NCI-H345 treated with DMSO at 0.1 percent for 48 hours (cell line): ENCODE data around the gene PPM1B.
"Not testable (repeated sequence)": the region's sequence is repeated elsewhere in the genome, so short reads cannot be mapped to it uniquely, and the experiment has no call there.

Source experiments
- DNase-seq: peaks from one replicate; lab custom pipeline; 2025; ENCODE audit not compliant: unreplicated experiment; lab: John Stamatoyannopoulos, UW

The PPM1B gene

DNA sequence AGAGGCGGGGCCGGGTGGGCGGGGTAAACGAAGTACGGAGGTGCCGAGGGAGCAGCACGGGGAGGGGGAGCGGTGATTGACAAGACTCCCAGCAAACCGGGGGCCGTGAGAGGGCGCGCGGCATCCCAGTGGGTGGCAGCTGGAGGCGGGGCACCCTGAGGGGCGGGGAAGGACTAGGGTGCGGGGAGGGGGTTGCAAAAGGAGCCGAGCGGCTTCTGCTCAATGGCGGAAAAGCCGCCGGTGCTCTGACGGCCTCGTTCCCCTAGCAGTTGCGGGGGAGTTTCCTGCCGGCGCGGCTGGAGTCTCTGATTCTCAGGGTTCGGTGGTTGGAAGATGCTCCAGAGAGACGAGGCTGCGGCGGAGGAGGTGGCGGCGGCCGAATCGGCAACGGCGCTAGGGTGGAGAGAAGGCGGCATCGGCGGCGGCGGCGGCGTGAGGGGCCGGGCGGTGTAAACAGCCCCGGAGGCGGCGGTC lies at the start of gene PPM1B:
PPM1B (plus strand) TSS at position 195 of the 474 bp plus-strand sequence. CDS start 32,325 bp downstream, outside the sequence.
- DNase-seq, result no peak

DNA sequence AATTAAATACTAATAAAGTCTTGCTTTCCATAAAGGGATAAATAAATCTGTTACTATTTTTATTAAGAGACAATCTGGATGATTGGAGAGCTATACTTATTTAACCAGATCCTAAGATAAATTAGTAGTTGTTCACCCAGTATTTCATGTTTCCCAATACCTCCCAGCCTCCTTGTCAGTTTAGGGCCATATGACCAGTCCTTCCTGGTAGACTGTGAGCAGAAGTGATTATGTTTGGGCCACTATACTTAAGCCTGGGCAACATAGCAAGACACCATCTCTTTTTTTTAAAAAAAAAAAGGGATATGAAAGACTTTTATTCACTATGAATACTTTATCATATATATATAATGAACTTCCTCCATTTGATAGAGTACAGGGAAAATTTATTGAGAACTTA lies 48.8 kb upstream of the PPM1B start:
- DNase-seq, result no peak

DNA sequence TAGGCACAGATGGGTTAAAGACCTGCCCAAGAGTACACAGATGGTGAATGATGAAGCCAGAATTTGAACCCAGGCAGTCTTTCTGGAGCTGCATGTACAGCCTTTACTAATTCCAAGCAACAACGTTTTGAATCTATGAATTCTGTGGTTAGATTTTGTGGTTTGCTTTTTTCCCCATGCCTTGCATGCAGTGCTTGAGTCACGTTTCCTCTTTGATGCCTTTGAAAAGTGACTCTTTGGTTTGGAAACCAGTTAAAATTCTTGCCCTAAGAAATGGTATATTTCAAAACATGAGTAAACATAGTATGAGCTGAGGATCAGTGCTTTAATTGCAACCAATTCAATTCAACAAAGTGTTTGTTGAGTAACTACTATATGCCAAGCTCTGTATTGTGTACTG lies 48.2 kb upstream of the PPM1B start:
- no peak for DNase-seq

DNA sequence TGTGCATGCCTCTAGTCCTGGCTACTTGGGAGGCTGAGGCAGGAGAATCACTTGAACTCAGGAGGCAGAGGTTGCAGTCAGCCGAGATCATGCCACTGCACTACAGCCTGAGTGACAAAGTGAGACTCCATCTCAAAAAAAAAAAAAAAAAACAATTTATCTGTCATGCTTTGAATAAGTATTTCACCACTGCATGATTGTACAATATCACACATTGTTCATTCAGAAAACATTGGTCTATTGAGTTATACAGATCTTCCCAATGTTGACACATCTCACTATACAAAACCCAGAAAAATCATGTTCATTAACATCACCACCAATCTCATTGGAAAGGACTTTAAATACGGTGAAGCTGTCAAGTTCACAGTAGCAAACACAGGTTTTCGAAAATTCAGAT lies 46.8 kb upstream of the PPM1B start:
- no peak for DNase-seq

DNA sequence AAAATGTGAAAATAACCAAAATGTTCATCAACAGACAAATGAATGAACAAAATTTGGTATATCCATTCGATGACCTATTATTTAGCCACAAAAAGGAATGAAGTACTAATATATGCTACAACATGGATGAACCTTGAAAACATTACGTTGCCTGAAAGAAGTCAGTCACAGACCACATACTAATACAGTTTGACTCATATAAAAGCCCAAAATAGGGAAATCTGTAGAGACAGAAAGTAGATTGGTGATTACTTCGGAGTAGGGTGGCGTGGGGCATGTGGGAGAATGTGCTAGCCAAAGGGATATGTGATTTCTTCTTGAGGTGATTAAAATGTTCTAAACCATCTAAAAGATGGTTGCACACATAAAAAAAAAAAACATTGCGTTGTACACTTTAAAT lies 44.2 kb upstream of the PPM1B start:
- DNase-seq, result no peak

DNA sequence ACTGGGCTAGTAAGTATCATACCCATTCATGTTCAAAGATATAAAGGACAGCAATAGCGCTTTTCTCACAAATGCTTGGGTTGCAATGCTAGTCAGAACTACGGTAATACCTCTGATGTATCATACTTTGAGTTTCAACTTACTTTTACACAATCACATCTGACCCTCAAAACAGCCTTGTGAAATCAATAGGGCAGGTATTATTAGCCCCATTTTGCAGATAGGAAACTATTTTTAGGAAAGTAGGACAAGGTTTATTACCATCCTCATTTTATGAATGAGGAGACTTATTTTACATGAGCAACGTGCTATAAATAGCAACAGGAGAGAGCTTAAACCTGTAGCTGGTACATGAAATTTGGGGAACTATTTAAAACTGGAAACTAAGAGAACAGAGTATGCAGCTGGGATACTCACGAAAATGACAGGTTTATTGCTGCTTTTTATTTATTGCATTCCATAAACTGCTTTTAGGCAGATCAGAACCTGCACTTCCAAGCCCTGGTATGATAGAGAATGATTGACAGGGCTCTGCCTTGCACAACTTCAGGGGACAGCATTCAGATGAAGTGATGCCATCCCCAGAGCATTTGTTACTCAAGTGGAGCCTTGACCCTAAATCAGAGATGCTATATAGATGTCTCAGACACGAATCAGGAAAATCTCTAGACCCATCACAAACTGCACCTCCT lies 42.4 kb upstream of the PPM1B start:
- no peak for DNase-seq

DNA sequence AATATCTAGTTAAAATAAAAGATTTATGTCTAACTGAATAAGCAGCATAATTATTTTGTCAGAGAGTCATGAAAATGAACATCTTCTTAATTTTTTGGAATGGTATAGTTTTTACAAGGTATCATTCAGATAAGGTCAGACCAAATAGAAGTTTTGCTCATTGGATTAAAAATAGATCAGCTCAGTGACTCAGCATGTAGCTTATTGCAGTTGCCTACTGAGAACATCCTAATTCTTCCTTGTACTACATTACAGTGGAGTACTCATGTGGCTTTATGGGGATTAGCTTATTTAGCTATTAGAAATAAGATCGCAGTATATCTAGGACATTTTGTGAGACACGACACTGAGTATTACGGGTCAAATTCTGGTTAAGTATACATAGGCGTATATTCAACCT lies 38.2 kb upstream of the PPM1B start:
- no peak for DNase-seq

DNA sequence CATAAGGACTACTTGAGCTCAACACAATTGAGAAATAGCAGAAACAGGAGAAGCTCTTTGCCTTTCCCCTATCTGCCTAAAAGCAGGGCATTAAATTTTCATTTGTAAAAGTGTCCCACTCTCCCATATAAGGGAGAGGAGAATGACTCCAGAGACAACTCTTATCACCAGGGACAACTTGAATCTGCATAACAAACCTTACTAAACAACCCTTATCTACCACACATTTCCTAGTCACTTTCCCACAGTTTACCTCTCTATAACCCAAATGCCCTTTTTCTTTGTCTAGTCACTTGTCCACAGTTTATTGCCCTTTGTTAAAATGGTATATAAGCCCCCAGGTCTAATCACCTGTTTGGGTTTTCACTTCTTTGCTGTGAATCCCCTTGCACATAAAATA lies 37.5 kb upstream of the PPM1B start:
- no peak for DNase-seq

DNA sequence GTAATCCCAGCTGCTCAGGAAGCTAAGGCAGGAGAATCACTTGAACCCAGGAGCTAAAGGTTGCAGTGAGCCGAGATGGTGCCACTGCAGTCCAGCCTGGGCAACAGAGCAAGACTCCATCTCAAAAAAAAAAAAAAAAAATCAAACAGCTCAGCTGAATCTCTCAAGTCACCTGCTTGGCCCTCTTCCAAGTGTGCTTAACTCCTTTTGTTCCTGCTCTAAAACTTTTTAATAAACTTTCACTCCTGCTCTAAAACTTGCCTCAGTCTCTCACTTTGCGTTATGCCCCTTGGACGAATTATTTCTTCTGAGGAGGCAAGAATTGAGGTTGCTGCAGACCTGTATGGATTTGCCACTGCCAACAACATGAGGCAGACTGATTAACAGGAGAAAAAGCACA lies 35.1 kb upstream of the PPM1B start:
- not testable (repeated sequence) for DNase-seq

DNA sequence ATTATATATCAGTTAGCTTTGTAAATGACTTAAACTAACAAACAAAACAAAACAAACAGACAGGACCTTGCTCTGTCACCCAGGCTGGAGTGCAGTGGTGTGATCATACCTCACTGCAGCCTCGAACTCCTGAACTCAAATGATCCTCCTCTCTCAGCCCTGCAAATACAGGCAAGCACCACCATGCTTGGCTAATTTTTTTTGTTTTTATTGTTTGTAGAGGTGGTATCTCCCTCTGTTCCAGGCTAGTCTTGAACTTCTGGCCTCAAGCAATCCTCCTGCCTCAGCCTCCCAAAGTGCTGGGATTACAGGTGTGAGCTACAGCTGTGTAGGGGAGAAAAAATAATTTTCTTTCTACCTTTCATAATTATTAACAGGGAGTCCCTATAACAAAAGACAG lies 33.8 kb upstream of the PPM1B start:
- no peak for DNase-seq

DNA sequence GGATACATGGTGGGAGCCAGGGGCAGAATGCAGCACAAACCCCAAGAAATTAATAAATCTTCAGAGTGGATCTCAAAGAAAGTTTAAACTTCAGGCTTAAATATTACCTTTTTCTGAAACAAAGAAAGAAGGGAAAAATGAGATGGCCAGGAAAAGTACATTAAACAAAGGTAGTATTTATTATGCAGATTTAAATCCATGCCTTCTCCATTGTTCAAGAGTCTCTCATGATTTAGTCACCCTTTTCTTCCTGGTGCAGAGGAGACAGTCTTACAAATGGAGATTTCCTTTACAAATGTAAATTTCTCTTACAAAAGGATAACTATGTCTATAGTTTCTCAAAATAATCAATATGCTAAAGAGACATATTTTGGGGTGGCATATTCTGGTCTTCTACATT lies 33.4 kb upstream of the PPM1B start:
- DNase-seq, result no peak

DNA sequence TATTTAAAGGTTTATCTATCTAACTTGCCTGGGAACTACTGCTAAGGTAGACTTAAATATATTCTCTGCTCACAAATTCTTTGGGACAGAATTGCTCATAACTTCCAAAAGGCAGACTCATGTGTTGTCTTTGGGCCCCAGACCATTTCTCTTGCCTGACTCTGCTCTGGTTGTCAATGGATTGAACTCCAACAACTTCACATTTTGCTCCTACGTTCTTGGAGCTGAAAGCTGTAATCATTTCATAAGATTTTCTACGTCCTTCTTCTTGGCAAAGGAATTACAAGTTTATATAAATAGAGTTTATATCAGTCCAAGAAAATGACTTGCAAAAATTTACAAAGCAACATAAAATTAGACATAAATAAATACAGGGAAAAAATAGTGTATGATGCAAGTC lies 32.9 kb upstream of the PPM1B start:
- DNase-seq, result no peak

DNA sequence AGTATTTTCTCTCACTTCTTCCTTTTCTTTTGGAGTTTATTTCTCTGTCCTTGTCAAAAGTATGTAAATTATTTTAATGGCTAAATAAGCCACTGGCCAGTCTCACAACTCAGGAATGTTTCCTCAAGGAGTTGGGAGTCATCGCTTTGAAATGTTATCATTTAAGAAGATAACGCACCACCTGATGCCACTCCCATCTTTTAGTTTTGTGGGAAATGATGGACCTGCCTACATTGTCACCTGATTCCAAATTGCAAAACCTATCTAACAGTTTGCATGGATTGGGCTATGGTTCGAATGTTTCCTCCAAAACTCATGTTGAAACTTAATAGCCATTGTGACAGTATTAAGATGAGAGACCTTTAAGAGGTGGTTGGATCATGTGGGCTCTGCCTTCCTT lies 32.4 kb upstream of the PPM1B start:
- no peak for DNase-seq

DNA sequence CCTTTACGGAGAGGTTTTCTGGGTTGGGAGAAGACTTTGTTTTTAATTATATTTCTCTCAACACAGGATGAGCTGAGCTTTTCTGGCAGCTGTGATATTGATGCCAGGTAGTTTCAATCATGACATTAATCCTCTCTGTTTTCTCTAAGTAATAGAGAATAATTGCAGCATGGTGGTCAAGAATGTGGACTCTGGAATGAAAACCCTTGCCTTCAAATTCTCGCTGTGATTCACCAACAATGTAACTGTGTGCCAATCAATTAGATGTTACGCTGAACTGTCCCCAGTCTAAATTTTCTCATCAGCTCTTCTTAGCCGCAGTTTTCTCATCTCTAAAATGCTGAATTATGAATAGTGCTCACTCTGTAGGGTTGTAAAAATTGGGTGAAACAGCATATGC lies 31.6 kb upstream of the PPM1B start:
- no peak for DNase-seq

DNA sequence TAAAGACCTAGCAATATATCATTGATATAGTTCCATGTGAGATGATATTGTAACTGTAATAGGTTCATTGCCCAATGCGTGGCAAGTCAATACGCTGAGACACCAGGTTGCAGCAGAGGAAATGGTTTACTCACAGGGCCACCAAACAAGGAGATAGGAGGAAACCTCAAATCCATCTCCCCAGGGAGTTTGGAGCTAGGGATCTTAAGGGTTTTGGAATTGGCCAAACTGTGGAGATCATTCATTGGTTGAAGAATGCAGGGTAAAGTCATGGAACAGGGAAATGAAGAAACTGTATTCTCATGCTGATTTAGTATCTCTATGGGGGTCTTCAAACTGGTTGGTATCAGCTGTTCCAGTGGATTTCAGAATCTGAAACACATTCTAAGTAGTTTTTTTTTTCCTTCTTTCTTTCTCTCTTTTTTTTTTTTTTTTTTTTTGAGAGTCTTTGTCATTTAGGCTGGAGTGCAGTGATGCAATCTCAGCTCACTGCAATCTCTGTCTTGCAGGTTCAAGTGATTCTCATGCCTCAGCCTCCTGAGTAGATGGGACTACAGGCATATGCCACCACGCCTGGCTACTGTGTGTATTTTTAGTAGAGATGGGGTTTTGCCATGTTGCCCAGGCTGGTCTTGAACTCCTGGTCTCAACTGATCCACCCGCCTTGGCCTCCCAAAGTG lies 30.7 kb upstream of the PPM1B start:
- DNase-seq, result no peak

DNA sequence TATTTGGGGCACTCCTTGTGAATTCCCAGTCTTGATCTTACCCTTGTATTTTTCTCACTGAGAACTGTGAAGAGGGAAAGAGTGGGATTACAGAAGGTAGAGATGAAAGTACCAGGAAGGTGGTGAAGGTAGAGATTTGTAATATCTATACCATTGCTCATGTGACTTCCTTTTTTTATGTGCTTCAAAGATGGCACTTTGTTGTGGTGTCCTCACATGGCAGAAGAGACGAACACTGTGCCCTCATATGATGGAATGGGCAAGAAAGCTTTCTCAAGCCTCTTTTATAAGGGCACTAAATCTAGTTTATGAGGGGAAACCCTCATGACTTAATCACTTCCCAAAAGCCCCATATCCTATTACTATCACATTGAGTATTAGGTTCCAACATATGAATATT lies 28.9 kb upstream of the PPM1B start:
- no peak for DNase-seq

DNA sequence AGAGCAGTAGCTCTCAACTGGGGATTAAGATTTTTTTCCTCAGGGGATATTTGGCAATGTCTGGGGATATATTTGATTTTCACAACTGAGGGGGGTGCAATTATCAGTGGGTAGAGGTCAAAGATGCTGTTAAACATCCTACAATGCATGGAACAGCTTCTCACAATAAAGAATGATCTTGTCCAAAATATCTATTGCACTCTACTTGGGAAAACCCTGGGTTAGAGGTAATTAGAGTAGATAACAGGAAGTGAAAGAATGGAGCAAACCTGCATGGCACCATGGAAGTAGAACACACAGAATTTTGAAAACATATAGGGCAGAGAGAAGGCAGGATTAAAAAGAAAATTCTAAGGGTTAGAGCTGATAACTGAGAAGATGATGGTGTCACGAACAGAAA lies 26.4 kb upstream of the PPM1B start:
- no peak for DNase-seq

DNA sequence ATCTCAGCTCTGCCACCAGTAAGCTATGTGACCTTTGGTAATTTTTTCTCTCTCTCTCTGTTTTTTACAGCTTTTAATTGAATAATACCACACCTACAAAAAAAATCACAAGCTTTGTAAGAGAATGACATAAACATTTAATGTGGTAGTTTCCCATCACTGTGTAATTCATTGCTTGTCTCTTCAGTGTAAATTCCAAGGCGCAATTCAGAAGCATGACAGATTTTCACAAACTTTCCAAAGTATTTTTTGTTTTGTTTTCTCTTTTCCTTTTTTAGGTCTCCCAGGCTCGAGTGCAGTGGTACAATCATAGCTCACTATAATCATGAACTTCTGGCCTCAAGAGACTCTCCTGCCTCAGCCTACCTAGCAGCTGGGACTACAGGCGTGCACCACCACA lies 25.0 kb upstream of the PPM1B start:
- no peak for DNase-seq

DNA sequence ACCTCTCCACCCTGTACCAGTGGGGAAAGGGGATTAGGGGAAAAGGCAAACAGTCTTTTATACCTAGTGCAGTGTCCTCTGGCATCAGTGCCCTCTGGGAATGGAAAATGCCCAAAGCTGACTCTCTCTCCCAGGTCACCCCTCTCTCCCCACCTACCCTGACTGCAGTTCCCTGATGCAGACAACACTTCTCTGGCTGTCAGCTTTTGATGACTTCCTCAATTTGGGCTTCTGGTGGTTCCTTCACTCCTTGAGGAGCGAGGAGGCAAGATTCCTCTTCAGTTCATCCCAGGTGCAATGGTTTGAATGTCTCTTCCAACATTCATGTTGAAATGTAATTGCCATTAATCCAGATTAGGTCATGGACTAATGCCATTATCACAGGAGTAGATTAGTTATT lies 19.7 kb upstream of the PPM1B start:
- DNase-seq, result no peak

DNA sequence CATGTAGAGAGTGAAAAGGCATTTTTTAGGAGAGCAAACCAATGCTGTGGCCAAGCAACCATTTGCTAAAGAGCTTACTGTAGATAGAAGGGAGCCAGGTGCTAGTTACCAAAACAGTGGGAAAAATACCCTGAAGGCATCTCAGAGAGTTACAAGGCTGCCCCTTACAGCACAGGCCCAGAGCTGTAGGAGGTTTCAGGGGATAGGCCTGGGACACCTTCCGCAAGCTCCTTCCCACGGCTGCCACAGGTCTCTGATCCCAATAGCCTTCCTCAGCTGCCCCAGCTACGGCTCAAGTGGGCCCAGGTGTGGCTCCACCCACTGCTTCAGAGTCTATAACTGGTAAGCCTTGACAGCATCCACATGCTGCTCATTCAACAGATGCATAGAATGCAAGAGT lies 18.2 kb upstream of the PPM1B start:
- no peak for DNase-seq

DNA sequence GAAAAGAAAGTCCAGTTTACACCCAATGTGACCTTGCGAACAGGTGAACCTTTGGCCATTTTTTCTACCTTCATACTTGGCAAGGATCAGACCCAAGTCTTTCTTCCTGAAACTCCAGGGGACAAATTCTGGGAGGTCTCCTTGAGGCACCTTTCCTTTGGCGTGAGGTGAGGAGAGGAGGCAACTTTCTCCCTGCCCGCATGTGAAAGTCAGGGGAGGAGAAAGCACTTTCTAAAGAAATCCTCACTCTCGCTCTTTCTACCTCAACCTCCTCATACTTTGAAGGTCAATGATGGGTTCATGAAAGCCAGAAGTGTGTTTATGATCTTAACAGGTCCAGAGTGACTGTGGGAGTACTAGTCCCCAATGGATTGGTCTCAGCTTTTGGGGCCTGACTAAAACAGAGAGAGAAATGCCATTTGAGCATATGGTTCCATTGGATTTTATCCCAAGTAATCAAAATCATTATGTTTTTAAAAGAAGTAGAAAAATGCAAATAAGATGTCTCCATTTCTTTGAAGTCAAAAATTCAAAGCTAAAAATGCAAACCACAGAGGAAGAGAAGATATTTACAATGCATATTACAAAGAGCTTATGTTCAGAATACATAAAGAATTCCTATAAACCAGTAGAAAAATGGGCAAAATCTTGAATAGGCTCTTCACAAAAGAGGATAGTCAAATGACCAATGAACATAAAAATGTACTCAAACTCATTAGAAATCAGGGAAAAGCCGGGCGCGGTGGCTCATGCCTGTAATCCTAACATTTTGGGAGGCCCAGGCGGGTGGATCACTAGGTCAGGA lies 15.6 kb upstream of the PPM1B start:
- DNase-seq, result no peak
